Measurements from ENCODE around the gene NACC1.

NACC1 gene

DNA sequence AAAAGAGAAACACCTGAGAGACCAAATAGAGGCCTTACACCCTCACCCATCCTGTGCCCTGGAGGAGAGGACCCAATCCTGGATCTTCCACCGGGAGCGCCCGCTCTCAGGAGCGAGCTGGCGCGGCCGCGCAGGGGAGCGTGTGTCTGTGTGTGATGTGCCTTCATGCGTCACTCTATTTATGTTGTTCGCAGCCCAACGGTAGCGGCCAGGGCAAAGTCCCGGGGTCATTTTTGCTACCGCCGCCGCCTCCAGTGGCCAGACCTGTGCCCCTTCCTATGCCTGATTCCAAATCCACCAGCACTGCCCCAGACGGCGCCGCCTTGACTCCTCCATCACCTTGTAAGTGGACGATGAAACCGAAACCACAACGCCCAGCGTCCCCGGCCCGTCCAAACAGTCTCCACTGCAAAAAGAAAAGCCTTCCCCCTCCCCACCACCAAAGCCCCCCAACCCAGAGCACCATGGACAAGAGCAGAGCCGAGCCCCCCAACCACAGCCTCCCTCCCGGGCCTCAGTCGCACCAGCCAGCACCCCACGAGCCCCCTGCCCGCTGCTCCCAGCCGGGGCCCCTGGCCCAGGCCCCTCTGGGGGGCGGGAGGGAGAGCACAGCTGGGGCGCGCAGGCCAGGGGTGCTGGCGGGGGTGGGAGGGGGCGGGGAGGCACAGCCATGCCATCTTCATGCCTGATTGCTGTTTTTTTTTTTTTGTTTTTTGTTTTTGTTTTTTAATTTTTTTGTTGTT, 30.1 kb upstream of the NACC1 start:
- no peak for DNase-seq

DNA sequence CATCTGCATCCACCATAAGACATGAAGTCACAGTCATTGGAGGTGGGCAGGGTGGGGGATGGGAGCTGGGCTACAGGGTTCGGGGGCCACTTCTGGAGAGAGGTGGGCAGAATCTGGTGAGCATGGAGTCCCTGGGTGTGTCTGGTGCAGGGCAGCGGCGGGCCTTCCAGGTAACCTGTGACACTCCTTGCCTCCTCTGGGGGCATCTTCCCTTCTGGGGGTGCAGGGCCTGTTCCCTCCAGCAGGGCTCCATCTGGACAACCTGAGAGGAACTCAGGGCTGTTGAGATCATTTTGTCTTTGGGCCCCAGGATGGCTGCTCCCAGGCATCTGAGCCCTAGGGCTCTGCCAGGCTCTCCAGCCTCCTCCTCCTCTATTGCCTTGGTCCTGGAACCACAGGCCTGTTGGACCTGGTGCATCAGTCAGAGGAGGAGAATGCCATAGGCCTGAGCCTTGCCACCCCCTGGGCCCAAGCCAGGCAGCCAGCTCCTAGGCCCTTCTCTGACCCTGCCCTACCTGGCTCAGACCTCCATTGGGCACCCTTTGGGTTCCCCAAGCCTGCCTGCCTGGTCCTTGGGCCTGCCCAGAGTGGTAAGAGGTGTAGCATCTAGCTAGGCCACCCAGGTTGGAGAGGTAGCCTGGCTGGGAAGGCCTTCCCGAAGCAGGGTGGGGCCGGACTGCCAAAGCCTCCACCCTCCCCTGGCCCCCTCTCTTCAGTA, 28.8 kb upstream of the NACC1 start:
- DNase-seq = no peak

- DNase-seq = no peak
These were observed 28.1 kb upstream of the NACC1 start for GRCh38 chr19:13089857-13090507.

DNA sequence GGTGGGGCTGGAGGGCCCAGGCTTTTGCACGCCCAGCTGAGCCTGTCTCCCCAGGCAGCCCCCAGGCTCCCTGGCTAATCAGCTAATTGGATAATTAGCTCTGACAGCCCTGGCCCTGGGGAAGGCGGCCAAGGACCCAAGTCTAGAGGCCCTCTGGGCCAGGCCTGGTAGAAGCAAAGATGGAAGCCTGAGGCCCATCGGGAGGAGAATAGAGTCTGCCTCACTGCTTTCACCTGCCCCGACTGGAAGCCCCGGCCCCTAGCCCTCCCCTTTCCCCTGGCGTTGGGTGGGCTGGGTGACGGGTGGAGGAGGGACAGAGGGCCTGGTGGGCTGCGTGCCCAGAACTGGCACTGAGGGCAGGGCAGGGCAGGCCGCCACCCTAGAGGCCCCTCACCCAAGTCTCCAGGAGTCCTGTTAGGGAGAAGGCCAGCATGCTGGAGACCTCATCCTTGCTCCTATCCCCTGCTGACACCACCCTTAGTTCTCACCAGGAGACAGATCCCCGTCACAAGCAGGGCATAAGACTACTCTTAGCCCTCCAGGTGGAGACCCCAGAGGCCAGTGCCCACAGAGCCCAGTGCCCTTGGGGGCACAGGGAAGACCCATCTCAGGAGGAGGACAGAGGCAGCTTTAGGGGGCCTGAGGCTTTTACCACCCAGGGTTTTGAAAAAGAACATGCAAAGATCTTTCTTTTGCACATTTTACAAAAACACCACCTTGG, 27.4 kb upstream of the NACC1 start:
- no peak for DNase-seq

DNA sequence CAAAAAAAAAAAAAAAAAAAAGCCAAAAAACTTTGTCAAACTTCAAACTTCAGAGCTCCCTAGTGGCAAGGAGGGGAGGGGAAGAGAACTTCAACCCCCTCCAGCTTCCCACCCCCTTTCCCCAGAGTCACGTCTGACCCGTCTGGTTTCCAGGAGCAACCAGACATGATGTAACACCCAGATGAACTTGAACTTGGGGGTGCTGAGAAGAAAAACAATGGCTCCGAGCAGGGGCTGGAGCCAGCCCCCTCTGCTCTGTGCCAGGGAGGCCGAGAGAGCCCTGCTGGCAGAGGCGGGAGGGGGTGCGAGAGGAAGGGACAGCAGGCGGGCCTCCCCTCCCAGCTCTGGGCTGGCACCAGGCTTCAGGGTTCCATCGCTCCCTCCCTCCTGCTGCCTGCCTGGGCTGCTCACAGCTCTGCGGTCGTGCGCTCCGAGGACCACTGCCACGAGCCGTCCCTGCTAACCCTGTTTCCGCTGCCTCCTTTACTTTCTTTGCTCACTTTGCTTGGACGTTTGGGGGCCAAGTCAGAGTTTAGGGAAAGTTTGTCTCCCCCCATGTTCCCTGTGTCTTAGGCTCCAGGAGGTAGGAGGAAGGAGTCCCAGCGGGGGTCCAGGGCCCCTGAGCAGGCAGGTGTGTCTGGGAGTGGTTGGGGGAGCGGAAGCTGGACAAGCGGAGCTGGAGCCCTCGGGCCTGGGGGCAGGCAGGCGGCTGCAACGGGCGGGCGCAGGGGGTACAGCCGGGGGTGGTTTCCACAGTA, 26.5 kb upstream of the NACC1 start:
- DNase-seq = peak; percentile 98

- DNase-seq = no peak
These were observed 25.9 kb upstream of the NACC1 start for GRCh38 chr19:13092158-13092543.

DNA sequence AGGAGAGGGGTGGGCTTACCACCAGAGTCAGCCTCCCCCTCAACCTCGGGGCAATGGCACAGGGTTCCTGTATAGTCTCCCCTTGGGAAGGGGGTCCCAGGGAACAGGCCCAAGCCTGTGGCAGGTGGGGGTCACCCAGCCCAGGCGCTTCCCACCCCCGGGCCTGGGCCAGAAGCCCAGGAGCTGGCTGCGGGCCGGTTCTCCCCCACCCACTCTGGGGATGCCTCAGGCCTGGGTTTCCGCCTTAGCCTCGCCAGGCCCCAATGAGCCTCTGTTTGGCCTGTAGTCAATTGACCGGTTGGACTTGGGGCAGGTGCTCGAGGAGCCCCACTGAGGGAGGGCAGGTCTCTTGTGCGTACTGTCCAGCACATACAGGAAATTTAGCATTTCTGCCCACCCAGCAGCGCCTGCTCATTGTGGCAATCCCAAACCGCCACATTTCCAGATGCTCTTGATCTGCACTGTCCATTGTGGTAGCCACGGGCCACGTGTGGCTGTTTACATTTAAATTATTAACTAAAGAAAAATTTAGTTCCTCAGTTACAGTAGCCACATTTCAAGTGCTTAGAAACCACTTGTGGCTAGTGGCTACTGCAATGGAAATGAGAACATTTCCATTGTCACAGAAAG, 25.3 kb upstream of the NACC1 start:
- peak; percentile 58 for DNase-seq

DNA sequence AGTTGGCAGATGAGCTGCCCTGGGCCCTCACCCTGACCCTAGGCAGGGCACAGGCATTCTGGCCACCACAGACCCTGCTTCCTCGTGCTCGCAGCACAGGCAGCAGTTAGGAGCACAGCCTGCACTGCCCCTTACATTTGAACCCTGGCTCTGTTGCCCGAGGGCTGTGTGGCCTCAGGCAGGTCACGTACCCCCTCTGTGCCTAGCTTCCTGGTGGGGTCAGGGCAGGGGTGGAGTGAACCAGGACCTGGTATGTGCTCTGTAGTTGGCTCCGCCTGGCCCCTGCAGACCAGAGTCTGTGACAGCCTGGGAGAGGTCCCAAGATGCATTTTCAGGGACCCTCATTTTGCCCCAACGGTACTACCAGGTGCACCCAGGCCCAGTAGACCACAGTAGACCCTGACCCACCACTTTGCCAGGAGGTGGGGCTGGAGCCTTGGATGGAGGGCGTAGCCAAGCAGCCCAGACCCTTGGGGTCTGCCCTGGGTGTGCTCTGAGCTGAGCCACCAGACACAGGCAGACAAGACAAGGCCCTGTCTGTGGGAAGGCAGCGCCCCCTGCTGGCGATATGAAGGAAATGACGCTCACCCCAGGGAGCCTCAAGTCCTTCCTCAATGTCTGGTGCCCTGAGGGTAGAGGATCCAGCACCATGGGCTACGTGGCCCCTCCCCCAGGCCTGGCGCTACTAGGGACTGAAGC, 24.5 kb upstream of the NACC1 start:
- peak; percentile 90 for DNase-seq

- DNase-seq = no peak
These were observed 24.0 kb upstream of the NACC1 start for GRCh38 chr19:13094106-13094504.

GRCh38 chr19:13094771-13095392, 23.2 kb upstream of the NACC1 start:
- DNase-seq = no peak

DNA sequence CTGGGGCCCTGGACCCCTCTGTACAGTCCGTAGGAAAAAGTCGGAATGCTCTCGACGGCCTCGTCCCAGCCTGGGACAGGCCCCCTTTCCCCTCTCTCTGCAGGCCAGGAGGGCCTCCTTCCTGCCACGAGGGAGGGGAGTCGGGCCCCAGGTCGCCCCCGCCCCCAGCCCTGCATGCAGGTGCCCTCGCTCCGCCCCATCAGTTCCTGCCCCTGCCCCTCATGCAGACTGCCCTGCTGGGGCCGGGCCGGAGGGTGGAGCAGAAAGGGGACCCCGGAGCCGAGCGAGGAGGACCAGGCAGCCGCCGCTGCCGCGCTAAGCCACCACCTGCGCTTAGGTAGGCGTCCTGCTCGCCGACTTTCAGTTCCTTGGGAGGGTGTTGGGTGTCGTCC, 22.7 kb upstream of the NACC1 start:
- DNase-seq = no peak

- DNase-seq = no peak
These were observed 21.8 kb upstream of the NACC1 start for GRCh38 chr19:13095934-13096927.

DNA sequence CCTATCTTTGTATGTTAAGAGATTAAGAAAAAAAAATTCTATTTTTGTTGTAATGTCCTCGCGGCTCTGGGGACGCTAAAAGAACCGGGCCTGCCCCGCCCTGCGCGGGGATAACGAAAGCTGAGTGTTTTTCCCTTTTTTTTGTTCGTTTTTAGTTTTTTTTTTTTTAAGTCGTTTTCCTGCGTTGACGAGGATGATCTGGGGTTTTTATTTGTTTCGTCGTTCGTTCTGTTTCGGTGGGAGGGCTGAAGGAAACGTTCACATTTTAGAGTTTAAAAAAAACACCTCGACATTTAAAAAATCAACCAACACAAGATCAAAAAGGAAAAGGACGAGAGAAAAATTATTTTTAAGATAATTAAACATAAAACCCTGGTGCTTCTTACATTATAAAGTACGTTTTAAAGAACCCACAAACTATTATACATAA, 21.0 kb upstream of the NACC1 start:
- DNase-seq = no peak

GRCh38 chr19:13097463-13098258, 20.4 kb upstream of the NACC1 start:
- DNase-seq = no peak

GRCh38 chr19:13098277-13099072, 19.6 kb upstream of the NACC1 start:
- peak; percentile 74 for DNase-seq

- DNase-seq = peak; percentile 52
These were observed 18.7 kb upstream of the NACC1 start for GRCh38 chr19:13099073-13099999.
